Left colon (tissue), 2 donors: ENCODE results near the gene SAE1. TPM values are rescaled to one million over a fixed set of nuclear protein-coding genes. Genes with fewer than 3 reads are reported as not detected.
"Not testable (repeated sequence)": the region's sequence is repeated elsewhere in the genome, so short reads cannot be mapped to it uniquely, and the experiment has no call there.

Experiments
- ATAC-seq: fragments of 200-7000 bp; cut with Tn5 transposase; one replicate; pipeline ENCODE4 v1.9.1; 2020; ENCODE audit warnings: mild to moderate bottlenecking, moderate library complexity
- DNase-seq, 2 donors: peaks; one replicate each; pipeline ENCODE4 v3.0.0-alpha.2; 2020
- intact Hi-C, 2 donors: fragments of 100-400 bp; cut with DNase I in 1 of 2; cut with micrococcal nuclease in 1 of 2; formaldehyde crosslinking; loops; one replicate each; pipeline versions ENCODE4 v1.11.2 to v1.14.0; 2022; cut with DNase I, micrococcal nuclease
- microRNA-seq, 2 donors: library from miRNA; unstranded; fragments of <30 nt; microRNA quantifications; one replicate each; pipeline versions ENCODE4 v1.1.0 to v1.2.0, GENCODE V29; 2020
- total RNA-seq, 2 donors: library from RNA; stranded (reverse); fragmentation: NEBNext Ultra II Directional; extraction: Animal tissue kit (Norgen Biotek cat#: 25700); gene quantifications; one replicate each; pipeline ENCODE4 v1.2.1, GENCODE V29; 2021
- donor health status: DM: no; HTN: no; CAD: no.
- donor health status: DM: yes; HTN: yes; CAD: no.

SAE1 gene
- total RNA-seq, 2 donors from 2014 or later, result 58.4 to 60.7 TPM

- ATAC-seq, result no peak
- DNase-seq, result no peak
- intact Hi-C loops, result loop anchor here in 1 of 2 donors (10.0 kb wide), 1 partner anchor 97 kb away; no protein-coding TSS in a partner anchor
These were observed 111.4 kb downstream of the SAE1 start for GRCh38 chr19:47241919-47242577.

- ATAC-seq (no peak), DNase-seq (no peak)
- intact Hi-C loops, result loop anchor here in 1 of 2 donors (10.0 kb wide), 1 partner anchor 99 kb away; no protein-coding TSS in a partner anchor
These were observed 112.7 kb downstream of the SAE1 start for GRCh38 chr19:47243364-47243775.

- DNase-seq (peak; percentile 89 to 93), ATAC-seq (peak; percentile 88)
- intact Hi-C loops, result loop anchor here in 1 of 2 donors (10.0 kb wide), 1 partner anchor 99 kb away; no protein-coding TSS in a partner anchor
These were observed 113.3 kb downstream of the SAE1 start for GRCh38 chr19:47243776-47244547.

- intact Hi-C loops, result loop anchor here (5.0 to 10.0 kb wide), 3 partner anchors 40 to 103 kb away; no protein-coding TSS in a partner anchor
- peak in 1 of 2 donors; percentile 83 for DNase-seq
- ATAC-seq, result no peak
These were observed 116.8 kb downstream of the SAE1 start for GRCh38 chr19:47247308-47247990.

- ATAC-seq, intact Hi-C loops: not testable (repeated sequence)
These were observed 122.4 kb downstream of the SAE1 start for GRCh38 chr19:47253016-47253415.

GRCh38 chr19:47253467-47253881 is 122.8 kb downstream of the SAE1 start:
- no peak for DNase-seq
- ATAC-seq, result no peak
- intact Hi-C loops, result no loop called here

More at GRCh38 chr19:47253016-47253415, 122.4 kb downstream of the SAE1 start:
- not testable (repeated sequence) for DNase-seq

- no peak for ATAC-seq
These were observed 123.3 kb downstream of the SAE1 start for GRCh38 chr19:47253970-47254369.

GRCh38 chr19:47255879-47256692 is 125.5 kb downstream of the SAE1 start, which contains the start of gene CCDC9:
CCDC9 (plus strand) TSS chr19:47256525; CDS start chr19:47258401, 1,876 bp downstream.
- intact Hi-C loops, result no loop called here
- DNase-seq (peak; percentile 96 to 97), ATAC-seq (peak; percentile 54)

More at GRCh38 chr19:47253970-47254369, 123.3 kb downstream of the SAE1 start:
- intact Hi-C loops, result no loop called here
- no peak for DNase-seq

GRCh38 chr19:47256693-47257410 is 126.2 kb downstream of the SAE1 start:
- ATAC-seq (peak; percentile 74), DNase-seq (peak; percentile 100)
- intact Hi-C loops, result no loop called here

GRCh38 chr19:47257411-47258169 is 127.0 kb downstream of the SAE1 start:
- DNase-seq (peak in 1 of 2 donors; percentile 49), ATAC-seq (peak; percentile 26)
- intact Hi-C loops, result no loop called here

- ATAC-seq, result no peak
- intact Hi-C loops, result no loop called here
- DNase-seq, result no peak
These were observed 127.8 kb downstream of the SAE1 start for GRCh38 chr19:47258434-47258833.

- ATAC-seq (no peak), DNase-seq (no peak)
- intact Hi-C loops, result no loop called here
These were observed 128.4 kb downstream of the SAE1 start for GRCh38 chr19:47258895-47259555.

Small RNA genes lying within 50 kb of the gene (microRNA-seq; reads per million reads assigned to microRNA genes)
- gene MIR3190 (0 reads per million in 2 donors), gene MIR3191 (0 reads per million in 2 donors)

Other genes starting within 250 kb of the SAE1 start
- 1 to 10 TPM in 1 of 2 donors, under 1 TPM in 1; 0.37 to 1.6 TPM for gene NPAS1, start 111.0 kb upstream of the SAE1 start, total RNA-seq
- 10 to 100 TPM; 27.6 to 33.1 TPM for gene TMEM160, start 82.2 kb upstream of the SAE1 start, total RNA-seq
- gene ZC3H4, start 17.1 kb upstream of the SAE1 start, total RNA-seq, result 10 to 100 TPM; 45.8 to 47.0 TPM
- 10 to 100 TPM; 18.9 to 32.9 TPM for gene BBC3, start 100.4 kb downstream of the SAE1 start, total RNA-seq
- gene CCDC9, start 125.7 kb downstream of the SAE1 start, total RNA-seq, result 10 to 100 TPM; 28.0 to 36.7 TPM
- gene INAFM1, start 144.1 kb downstream of the SAE1 start, total RNA-seq, result 10 to 100 TPM; 13.9 to 14.1 TPM
- gene C5AR1, start 179.0 kb downstream of the SAE1 start, total RNA-seq, result 1 to 10 TPM; 5.0 to 8.8 TPM
- gene C5AR2, start 201.3 kb downstream of the SAE1 start, total RNA-seq, result 1 to 10 TPM in 1 of 2 donors, under 1 TPM in 1; 0.46 to 2.3 TPM
- 10 to 100 TPM in 1 of 2 donors, 1 to 10 TPM in 1; 8.5 to 10.6 TPM for gene DHX34, start 218.5 kb downstream of the SAE1 start, total RNA-seq